ENCODE measurements around the gene AMBRA1. TPM values are rescaled to one million over a fixed set of nuclear protein-coding genes. Genes with fewer than 3 reads are reported as not detected.
A peak's percentile ranks its signal among the peaks of the same experiment; 100 is the strongest.

Gene AMBRA1
- total RNA-seq, 1 experiment from 2014 or later, result 28.6 TPM

DNA sequence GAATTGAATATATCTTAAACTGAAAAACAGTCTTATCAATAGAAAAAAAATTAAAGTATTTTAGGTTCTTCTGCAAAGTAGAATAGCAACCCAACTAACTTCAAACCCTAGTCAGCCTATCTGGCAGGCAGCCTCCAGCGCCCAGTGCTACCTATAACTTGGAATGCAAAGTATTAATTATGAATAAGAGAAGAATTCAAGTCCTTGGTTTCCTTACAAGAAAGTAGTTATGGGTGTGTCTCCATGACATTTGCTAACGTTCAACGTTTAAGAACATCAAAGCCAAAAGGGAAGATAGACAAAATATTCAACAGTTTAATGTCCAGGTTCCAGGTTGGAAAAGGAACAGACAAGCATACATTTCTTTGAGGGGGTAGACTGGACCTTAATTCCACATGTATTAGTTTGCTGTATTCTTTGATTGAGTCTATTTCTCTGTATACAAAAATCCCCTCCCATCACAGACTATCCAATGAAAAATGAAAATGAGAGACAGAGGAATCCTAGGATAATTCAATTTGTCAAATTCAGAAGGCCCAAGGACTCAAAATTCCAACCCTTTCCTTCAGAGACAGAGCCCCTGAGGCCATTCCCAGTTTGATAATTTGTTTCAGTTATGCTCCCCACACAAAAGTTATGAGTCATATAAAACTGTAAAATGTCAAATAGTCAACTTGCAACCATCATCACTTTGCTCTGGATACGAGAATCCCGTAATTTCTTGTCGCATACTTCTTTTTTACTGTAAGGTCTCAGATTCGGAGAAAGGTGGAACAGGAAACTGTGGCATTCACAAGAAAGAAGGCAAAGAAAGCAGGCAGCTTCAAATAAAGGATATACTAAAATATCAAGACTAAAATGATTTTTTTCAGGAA lies 118.5 kb downstream of the AMBRA1 start:
- DNase-seq (ENCODE audit: low read depth), result peak; percentile 49

DNA sequence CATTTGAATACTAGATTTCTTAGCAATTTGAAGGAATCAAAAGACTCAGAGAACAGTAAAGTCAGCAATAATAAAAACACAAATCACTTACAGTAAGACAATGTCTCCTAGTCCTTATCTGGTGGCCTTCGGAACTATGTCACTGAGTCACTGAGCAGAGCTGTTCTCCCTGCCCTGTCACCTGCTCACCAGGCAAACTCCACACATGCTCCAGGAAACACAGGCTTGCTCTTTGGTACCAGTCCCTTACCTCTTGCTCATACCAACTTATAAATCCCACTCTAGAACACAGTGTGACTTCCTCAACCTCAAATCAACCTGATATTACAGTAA lies 121.2 kb downstream of the AMBRA1 start:
- no peak for DNase-seq (ENCODE audit: low read depth)

- DNase-seq (ENCODE audit: low read depth), result no peak
These were observed 121.7 kb downstream of the AMBRA1 start for GRCh38 chr11:46471943-46472661.

DNA sequence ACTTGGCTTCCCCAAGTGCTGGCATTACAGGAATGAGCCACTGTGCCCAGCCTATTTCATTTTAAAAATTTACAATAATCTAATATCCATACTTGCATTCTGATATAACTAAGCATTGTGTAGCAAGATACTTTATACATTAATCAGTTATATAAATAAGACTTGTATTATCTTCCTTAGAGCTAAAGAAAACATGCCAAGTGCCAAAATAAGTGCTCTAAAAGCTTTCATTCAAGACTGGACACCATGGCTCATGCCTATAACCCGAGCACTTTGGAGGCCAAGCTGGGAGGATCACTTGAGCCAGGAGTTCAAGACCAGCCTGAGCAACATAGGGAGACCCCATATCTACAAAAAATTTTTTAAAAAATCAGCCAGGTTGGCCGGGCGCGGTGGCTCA lies 123.9 kb downstream of the AMBRA1 start:
- no peak for DNase-seq (ENCODE audit: low read depth)

GRCh38 chr11:46465683-46466082 lies 128.1 kb downstream of the AMBRA1 start:
- no peak for DNase-seq (ENCODE audit: low read depth)

DNA sequence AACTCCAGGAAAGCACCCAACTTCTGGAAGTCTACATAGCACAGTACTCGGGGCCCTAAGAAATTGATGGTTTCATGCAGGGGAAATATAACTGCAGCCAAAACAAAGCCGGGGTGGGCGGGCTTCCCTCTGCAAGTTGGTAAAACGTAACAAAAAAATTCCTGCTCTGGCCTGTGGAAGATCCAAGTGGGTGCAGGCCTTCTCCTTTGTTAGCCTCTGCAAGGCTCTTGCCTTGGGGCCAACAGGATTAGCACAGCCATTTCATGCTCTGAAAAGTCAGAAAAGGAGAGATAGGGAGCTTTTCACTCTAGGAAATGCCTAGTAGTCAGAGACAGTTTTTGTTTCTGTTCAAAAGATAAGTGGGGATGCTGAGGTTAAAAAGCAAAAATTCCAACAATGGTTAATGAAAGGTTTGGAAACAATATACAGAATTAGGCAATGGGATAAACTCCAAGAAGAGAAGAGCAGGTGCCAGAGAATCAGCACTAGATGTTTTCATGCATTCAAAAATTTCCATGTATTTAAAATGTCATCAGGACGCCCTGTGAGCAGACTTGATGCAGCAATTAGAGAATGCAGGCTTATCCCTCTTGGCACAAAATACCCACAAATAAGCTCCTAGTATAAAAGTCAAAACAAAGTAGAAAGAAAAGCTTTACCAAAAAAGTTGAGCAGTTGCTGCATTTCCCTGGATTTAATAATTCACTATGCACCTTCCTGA lies 130.0 kb downstream of the AMBRA1 start:
- DNase-seq (ENCODE audit: low read depth), result no peak

DNA sequence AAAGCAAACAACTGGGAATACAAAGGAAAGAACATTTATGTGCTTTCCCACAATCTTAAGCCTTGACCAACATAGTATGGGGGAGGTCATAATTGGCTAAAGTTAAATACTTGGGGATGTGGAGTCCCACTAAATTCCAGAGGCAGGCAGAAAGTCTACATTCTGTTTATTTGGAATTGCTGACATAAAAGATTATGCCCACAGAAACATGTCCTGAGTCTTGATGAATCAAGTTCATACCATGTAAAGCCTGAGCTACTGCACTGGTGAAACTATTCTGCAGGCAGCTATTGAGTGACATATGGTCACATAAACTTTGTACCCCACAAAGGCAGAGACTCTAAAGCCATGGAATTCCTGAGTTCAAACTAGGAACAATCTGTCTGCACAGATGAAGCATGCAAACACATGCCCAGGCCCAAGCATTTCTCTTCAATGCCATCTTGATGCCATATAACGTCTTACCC lies 132.3 kb downstream of the AMBRA1 start:
- DNase-seq (ENCODE audit: low read depth), result no peak

GRCh38 chr11:46458491-46458890 lies 135.3 kb downstream of the AMBRA1 start:
- no peak for DNase-seq (ENCODE audit: low read depth)

- no peak for DNase-seq (ENCODE audit: low read depth)
These were observed 136.0 kb downstream of the AMBRA1 start for GRCh38 chr11:46457659-46458424.

- no peak for DNase-seq (ENCODE audit: low read depth)
These were observed 136.8 kb downstream of the AMBRA1 start for GRCh38 chr11:46457021-46457420.

DNA sequence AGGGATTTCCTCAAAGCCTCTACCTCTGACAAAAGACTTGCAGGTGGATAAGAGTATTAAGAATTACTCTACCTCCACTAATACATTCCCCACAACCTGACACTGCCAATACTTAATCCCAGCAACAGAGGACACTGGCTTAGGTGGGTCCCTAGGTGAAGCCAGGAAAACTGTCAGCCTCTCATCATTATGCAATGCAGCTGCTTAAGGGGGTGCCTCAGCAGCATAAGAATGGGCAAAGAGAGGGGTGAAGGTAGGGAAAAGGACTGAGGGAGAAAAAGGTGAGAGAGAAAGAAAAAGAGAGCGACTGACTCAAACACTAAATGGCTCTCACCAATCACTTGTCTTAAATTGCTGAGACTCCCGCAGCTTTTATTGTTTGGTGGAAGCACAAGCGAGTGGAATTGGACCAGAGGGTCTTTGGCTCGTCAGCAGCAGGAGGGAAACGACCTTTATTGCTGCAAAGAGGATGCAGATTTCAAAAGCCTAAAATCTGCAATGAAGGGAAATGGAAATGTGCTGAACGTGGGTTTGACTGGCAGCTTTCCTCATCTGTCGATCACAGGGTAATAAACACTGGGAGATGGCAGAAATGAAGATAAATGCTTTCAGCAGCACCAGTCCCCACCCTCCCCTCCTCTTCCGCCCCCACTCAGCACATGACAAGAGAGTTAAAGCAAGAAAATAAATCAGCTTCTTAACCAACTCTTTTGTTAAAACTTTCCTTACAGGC lies 137.4 kb downstream of the AMBRA1 start:
- DNase-seq (ENCODE audit: low read depth), result no peak

DNA sequence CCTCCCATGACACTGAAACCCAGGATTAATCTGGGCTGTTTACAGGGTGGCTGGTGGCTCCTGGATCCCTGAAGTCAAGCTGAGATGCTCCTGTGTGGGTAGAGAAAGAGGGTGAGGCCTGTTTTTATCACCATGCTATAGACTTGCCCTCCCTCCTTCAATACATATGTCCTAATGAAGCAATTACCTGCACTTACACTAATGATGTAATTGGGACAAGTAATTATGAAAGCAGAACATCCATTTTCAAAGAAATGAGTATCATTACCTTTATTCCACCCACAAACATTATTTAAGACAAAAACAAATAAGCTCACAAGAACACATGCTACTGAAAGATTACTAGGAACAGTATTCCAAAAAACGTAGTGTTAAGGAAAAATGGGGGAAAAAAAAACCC lies 138.0 kb downstream of the AMBRA1 start:
- no peak for DNase-seq (ENCODE audit: low read depth)

DNA sequence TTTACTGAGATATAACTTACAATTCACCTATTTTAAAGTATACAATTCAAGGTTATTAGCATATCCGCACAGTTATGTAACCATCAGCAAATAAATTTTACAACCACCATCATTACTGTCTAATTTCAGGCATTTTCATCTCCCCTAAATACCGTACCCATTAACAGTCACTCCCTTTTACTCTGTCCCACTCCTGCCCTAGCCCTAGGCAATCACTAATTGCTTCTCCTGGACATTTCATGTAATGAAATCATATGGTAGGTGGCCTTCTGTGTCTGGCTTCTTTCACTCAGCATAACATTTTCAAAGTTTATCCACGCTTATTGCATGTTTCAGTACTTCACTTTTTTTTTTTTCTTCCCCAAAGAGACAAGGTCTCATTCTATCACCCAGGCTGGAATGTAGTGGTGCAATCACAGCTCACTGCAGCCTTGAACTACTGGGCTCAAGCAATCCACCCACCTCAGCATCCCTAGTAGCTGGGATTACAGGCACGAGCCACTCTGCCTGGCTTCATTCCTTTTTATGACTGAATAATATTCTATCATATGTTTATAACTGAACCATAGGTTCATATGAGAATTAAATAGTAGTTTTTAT lies 140.8 kb downstream of the AMBRA1 start:
- no peak for DNase-seq (ENCODE audit: low read depth)

- no peak for DNase-seq (ENCODE audit: low read depth)
These were observed 142.1 kb downstream of the AMBRA1 start for GRCh38 chr11:46451759-46452158.

- no peak for DNase-seq (ENCODE audit: low read depth)
These were observed 142.9 kb downstream of the AMBRA1 start for GRCh38 chr11:46450846-46451477.

- no peak for DNase-seq (ENCODE audit: low read depth)
These were observed 146.3 kb downstream of the AMBRA1 start for GRCh38 chr11:46447544-46447943.

- DNase-seq (ENCODE audit: low read depth), result no peak
These were observed 147.7 kb downstream of the AMBRA1 start for GRCh38 chr11:46445920-46446771.

DNA sequence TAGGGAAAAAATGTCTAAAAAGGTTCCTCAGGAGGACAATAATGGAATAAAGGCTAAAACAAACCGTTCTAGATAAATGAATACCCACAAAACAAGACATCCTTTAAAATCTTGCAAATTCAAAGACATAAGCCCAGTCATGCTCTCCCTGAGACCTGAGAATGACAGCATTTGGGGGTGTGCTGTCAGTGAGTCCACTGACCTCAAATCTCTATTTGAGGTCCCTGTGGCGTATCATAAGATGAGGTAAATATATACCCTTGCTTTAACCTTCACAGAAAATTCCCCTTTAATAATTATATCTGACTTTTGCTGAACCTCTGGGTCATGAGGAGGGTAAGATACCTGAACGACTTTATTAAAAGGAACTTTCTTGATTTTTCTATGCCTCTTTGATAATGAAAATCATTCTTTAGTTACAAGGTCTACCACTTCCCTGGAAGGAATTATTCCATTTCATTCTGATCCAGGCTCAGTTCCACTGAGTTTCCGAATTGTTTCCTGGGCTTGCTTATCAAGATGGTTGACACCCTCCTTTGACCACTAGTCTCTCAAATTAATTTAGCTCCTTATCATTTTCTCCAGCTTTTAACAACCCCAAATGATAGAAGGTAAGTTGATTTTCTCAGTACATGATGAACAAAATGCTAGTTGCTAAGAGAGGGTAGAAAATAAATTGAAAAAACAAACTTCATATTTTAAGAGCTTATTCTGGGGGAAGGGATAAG lies 148.5 kb downstream of the AMBRA1 start:
- DNase-seq (ENCODE audit: low read depth), result no peak
